ENCODE data around the gene PSMC1. TPM values are rescaled to one million over a fixed set of nuclear protein-coding genes. Genes with fewer than 3 reads are reported as not detected.

Gene PSMC1
- total and polyA plus RNA-seq, 10 of the 15 experiments (the other 5 are each of a cell fraction or from before 2014, with no cell fraction given), result 97.4 to 286 (median 209) TPM

DNA sequence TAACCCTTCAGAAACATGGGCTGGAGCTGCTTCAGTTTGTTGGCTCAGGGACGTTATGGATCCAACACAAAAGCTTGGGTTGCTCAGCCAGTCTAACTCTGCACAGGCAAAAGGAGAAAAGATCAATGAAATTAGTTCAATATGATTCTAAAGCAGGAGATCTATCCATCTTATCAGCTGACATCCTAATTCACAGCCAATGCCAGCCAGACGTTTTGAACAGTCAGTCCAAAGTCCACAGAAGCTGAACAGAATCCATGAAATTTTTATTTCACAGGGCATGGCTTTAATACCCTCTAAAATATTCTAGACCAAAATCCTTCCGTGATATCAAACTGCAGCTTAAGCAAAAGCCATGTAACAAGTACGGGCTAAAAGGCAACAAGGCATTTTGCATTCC is 61.7 kb downstream of the PSMC1 start:
- ATAC-seq (no peak), DNase-seq (ENCODE audit: low read depth, low spot score) (no peak), FAIRE-seq (no peak)
- no peaks in the 10 kb centered on the region; the same call in 2 of the 3 replicates for H3K9me3 ChIP-seq (replicated peaks; ENCODE audit: control insufficient read depth, insufficient read depth, low read length)
- ChIA-PET SMC1A (ENCODE audit: uncharacterized antibody, unreplicated experiment) (interaction anchor here (0.6 kb wide), 2 partner anchors 80 to 1469 kb away, joined by 3 read pairs; no protein-coding TSS in a partner anchor), POLR2A (no interaction called here), RAD21 (ENCODE audit: unreplicated experiment) (no interaction called here), CTCF (no interaction called here)
- no TSS peak for BruUV-seq (replicated peaks)
- 73% methylated on average over 4 of the region's 4 CpGs for WGBS (ENCODE audit: insufficient coverage, insufficient replicate concordance, low lambda C conversion rate, missing lambda C conversion rate)
- in situ Hi-C loops (cut with MboI), result no loop called here
- H3K27ac ChIP-seq (ENCODE audit: control insufficient read depth, insufficient read depth), result no peak overlapping the region
- H3K4me3 ChIP-seq, result no peak overlapping the region
- no peaks in the 10 kb centered on the region for H3K79me2 ChIP-seq (ENCODE audit: control insufficient read depth, insufficient read depth, low read length)
- no peak overlapping the region for H3K4me2 ChIP-seq (ENCODE audit: control insufficient read depth, insufficient read depth)
- H3K36me3 ChIP-seq (ENCODE audit: control insufficient read depth in 2 of 2, insufficient read depth in 2 of 2, low read length in 1 of 2), result peaks cover 4 to 7% of the 10 kb centered on the region in 2 experiments
- H3K9ac ChIP-seq (ENCODE audit: control insufficient read depth, insufficient read depth, low read length), result no peak overlapping the region
- no peaks in the 10 kb centered on the region for H3K4me1 ChIP-seq (ENCODE audit: control insufficient read depth, insufficient read depth, low read length)
- no peak overlapping the region for H2AFZ ChIP-seq (ENCODE audit: control insufficient read depth, low read depth, low read length)
- no peak for TF ChIP-seq MLLT1 (IDR thresholded peaks at IDR 0.05)
- intact Hi-C loops (cut with micrococcal nuclease; ENCODE audit: unreplicated experiment), result no loop called here
- no peaks in the 10 kb centered on the region for H4K20me1 ChIP-seq (ENCODE audit: control insufficient read depth, insufficient read depth)
- no peaks in the 10 kb centered on the region for H3K27me3 ChIP-seq (replicated peaks in 1 of 2; ENCODE audit: control insufficient read depth in 2 of 2, insufficient read depth in 2 of 2, low read length in 1 of 2)

GRCh38 chr14:90319173-90319572 is 62.8 kb downstream of the PSMC1 start:
- Histone ChIP-seq H3K9ac (ENCODE audit: control insufficient read depth, insufficient read depth, low read length) (no peak overlapping the region), H3K4me3 (no peak overlapping the region), H2AFZ (ENCODE audit: control insufficient read depth, low read depth, low read length) (no peak overlapping the region), H3K36me3 (ENCODE audit: control insufficient read depth in 2 of 2, insufficient read depth in 2 of 2, low read length in 1 of 2) (peaks cover 2 to 7% of the 10 kb centered on the region in 2 experiments), H3K9me3 (replicated peaks; ENCODE audit: control insufficient read depth, insufficient read depth, low read length) (no peaks in the 10 kb centered on the region; the same call in 2 of the 3 replicates), H3K4me1 (ENCODE audit: control insufficient read depth, insufficient read depth, low read length) (no peaks in the 10 kb centered on the region), H3K27me3 (replicated peaks in 1 of 2; ENCODE audit: control insufficient read depth in 2 of 2, insufficient read depth in 2 of 2, low read length in 1 of 2) (no peaks in the 10 kb centered on the region), H3K4me2 (ENCODE audit: control insufficient read depth, insufficient read depth) (no peak overlapping the region), H3K79me2 (ENCODE audit: control insufficient read depth, insufficient read depth, low read length) (no peaks in the 10 kb centered on the region), H3K27ac (ENCODE audit: control insufficient read depth, insufficient read depth) (no peak overlapping the region), H4K20me1 (ENCODE audit: control insufficient read depth, insufficient read depth) (no peaks in the 10 kb centered on the region)
- ChIA-PET CTCF (no interaction called here), POLR2A (no interaction called here), RAD21 (ENCODE audit: unreplicated experiment) (no interaction called here), SMC1A (ENCODE audit: uncharacterized antibody, unreplicated experiment) (interaction anchor here (0.6 kb wide), 2 partner anchors 26 to 311 kb away, joined by 3 read pairs; no protein-coding TSS in a partner anchor)
- TF ChIP-seq PBX3 (IDR thresholded peaks at IDR 0.05; ENCODE audit: insufficient replicate concordance, low read depth, low read length) (no peak), KAT2A (conservative IDR thresholded peaks at IDR 0.05; ENCODE audit: control insufficient read depth, low read depth, low read length) (no peak), SPI1 (IDR thresholded peaks at IDR 0.05; ENCODE audit: borderline replicate concordance, insufficient read depth, low read depth, low read length) (no peak)
- no peak for ATAC-seq
- no TSS peak for BruUV-seq (replicated peaks)
- 97% methylated on average over 3 of the region's 3 CpGs for WGBS (ENCODE audit: insufficient coverage, insufficient replicate concordance, low lambda C conversion rate, missing lambda C conversion rate)
- no peak for FAIRE-seq
- in situ Hi-C loops (cut with MboI) (no loop called here), intact Hi-C loops (cut with micrococcal nuclease; ENCODE audit: unreplicated experiment) (no loop called here)
- no peak for DNase-seq (ENCODE audit: low read depth, low spot score)
